ENCODE measurements around the gene SIGLECL1. TPM values are rescaled to one million over a fixed set of nuclear protein-coding genes. Genes with fewer than 3 reads are reported as not detected.

SIGLECL1 gene
- total RNA-seq, 1 experiment from 2014 or later = not detected

- POLR2A ChIA-PET = interaction anchor here (1.3 kb wide), 1 partner anchor 26 kb away, joined by 3 read pairs; no protein-coding TSS in a partner anchor
- CTCF ChIA-PET = interaction anchor here (0.7 to 2.0 kb wide), 34 partner anchors 9 to 374 kb away, joined by 3 to 18 read pairs (median 4); partner anchors contain the start of genes C19orf84, ETFB, IGLON5 and LIM2
- TF ChIP-seq OVOL2 (CRISPR knock-in tag; IDR thresholded peaks at IDR 0.05; ENCODE audit: borderline replicate concordance) = no peak
- TF ChIP-seq FOXK1 (CRISPR knock-in tag; IDR thresholded peaks at IDR 0.05) = no peak
- TF ChIP-seq TEAD4 (CRISPR knock-in tag; IDR thresholded peaks at IDR 0.05) = no peak
- no peak for TF ChIP-seq MLX (CRISPR knock-in tag; IDR thresholded peaks at IDR 0.05)
- TF ChIP-seq ATF6 (CRISPR knock-in tag; IDR thresholded peaks at IDR 0.05) = no peak
- no peak for TF ChIP-seq ZNF396 (CRISPR knock-in tag; IDR thresholded peaks at IDR 0.05; ENCODE audit: borderline replicate concordance)
- TF ChIP-seq CREB1 (CRISPR knock-in tag; IDR thresholded peaks at IDR 0.05) = no peak
- no peak for TF ChIP-seq SP1 (CRISPR knock-in tag; conservative IDR thresholded peaks at IDR 0.05)
- TF ChIP-seq CTCF (IDR thresholded peaks at IDR 0.05) = no peak
- no peak for TF ChIP-seq STAT6 (CRISPR knock-in tag; conservative IDR thresholded peaks at IDR 0.05; ENCODE audit: low read depth)
- TF ChIP-seq ZNF416 (CRISPR knock-in tag; IDR thresholded peaks at IDR 0.05) = no peak
- no peak for TF ChIP-seq ZNF263 (CRISPR knock-in tag; IDR thresholded peaks at IDR 0.05; ENCODE audit: low read depth)
- DNase-seq (ENCODE audit: low spot score) (no peak), ATAC-seq (peak; percentile 49)
- Mint-ChIP-seq H3K36me3 (no peaks in the 10 kb centered on the region), H3K4me3 (peak overlapping the region; percentile 25), H3K27ac (peak overlapping the region; percentile 40), H3K9me3 (peaks cover 6% of the 10 kb centered on the region; the same call in 1 of the 2 replicates), H3K27me3 (ENCODE audit: low read depth) (peaks cover 5% of the 10 kb centered on the region; the same call in 1 of the 2 replicates), H3K4me1 (peaks cover 57% of the 10 kb centered on the region)
Measured at GRCh38 chr19:51295382-51296126, 44.7 kb downstream of the SIGLECL1 start.

GRCh38 chr19:51296336-51297093 lies 45.6 kb downstream of the SIGLECL1 start:
- Mint-ChIP-seq H3K27me3 (ENCODE audit: low read depth) (peaks cover 5% of the 10 kb centered on the region; the same call in 1 of the 2 replicates), H3K27ac (no peak overlapping the region), H3K4me3 (no peak overlapping the region), H3K36me3 (no peaks in the 10 kb centered on the region), H3K9me3 (peaks cover under 1% of the 10 kb centered on the region; the same call in 1 of the 2 replicates), H3K4me1 (peaks cover 57% of the 10 kb centered on the region)
- DNase-seq (ENCODE audit: low spot score) (peak; percentile 42), ATAC-seq (peak; percentile 61)
- ChIA-PET POLR2A (interaction anchor here (1.3 kb wide), 1 partner anchor 27 kb away, joined by 3 read pairs; no protein-coding TSS in a partner anchor), CTCF (interaction anchor here (0.5 to 2.0 kb wide), 32 partner anchors 8 to 365 kb away, joined by 3 to 18 read pairs (median 4); partner anchors contain the start of genes ETFB, IGLON5 and LIM2)
- no peak for TF ChIP-seq ZNF219 (CRISPR knock-in tag; IDR thresholded peaks at IDR 0.05; ENCODE audit: borderline replicate concordance)
- TF ChIP-seq ZSCAN18 (CRISPR knock-in tag; IDR thresholded peaks at IDR 0.05) = no peak
- TF ChIP-seq ATF2 (CRISPR knock-in tag; IDR thresholded peaks at IDR 0.05; ENCODE audit: borderline replicate concordance, low read depth) = no peak
- no peak for TF ChIP-seq USF1 (CRISPR knock-in tag; IDR thresholded peaks at IDR 0.05)
- TF ChIP-seq OVOL2 (CRISPR knock-in tag; IDR thresholded peaks at IDR 0.05; ENCODE audit: borderline replicate concordance) = no peak
- TF ChIP-seq SMAD4 (CRISPR knock-in tag; IDR thresholded peaks at IDR 0.05) = no peak
- TF ChIP-seq PREB (CRISPR knock-in tag; IDR thresholded peaks at IDR 0.05; ENCODE audit: borderline replicate concordance) = no peak
- TF ChIP-seq PRRX2 (CRISPR knock-in tag; IDR thresholded peaks at IDR 0.05) = no peak

All from WTC11 (cell line).